ENCODE data around the gene LRRN2.
A peak's percentile ranks its signal among the peaks of the same experiment; 100 is the strongest.

Gene LRRN2

GRCh38 chr1:204592246-204592948, 93.1 kb downstream of the LRRN2 start:
- no peak for DNase-seq

- DNase-seq: peak; percentile 79
Observed at GRCh38 chr1:204591473-204592090, 94.0 kb downstream of the LRRN2 start.

- peak; percentile 35 for DNase-seq
Observed at GRCh38 chr1:204589409-204590038, 96.0 kb downstream of the LRRN2 start.

GRCh38 chr1:204588826-204589225, 96.7 kb downstream of the LRRN2 start:
- DNase-seq: no peak

GRCh38 chr1:204587621-204588020, 97.9 kb downstream of the LRRN2 start:
- DNase-seq: no peak

GRCh38 chr1:204584699-204585372, 100.7 kb downstream of the LRRN2 start:
- no peak for DNase-seq

- DNase-seq: no peak
Observed at GRCh38 chr1:204583909-204584632, 101.5 kb downstream of the LRRN2 start.

- no peak for DNase-seq
Observed at GRCh38 chr1:204581759-204582158, 103.8 kb downstream of the LRRN2 start.

GRCh38 chr1:204580862-204581261, 104.7 kb downstream of the LRRN2 start:
- DNase-seq: no peak

- no peak for DNase-seq
Observed at GRCh38 chr1:204579681-204580080, 105.9 kb downstream of the LRRN2 start.

GRCh38 chr1:204578867-204579664, 106.5 kb downstream of the LRRN2 start:
- no peak for DNase-seq

GRCh38 chr1:204577794-204578478, 107.6 kb downstream of the LRRN2 start:
- DNase-seq: no peak

- no peak for DNase-seq
Observed at GRCh38 chr1:204576422-204576821, 109.1 kb downstream of the LRRN2 start.

- no peak for DNase-seq
Observed at GRCh38 chr1:204575221-204576190, 110.0 kb downstream of the LRRN2 start.

GRCh38 chr1:204574865-204575163, 110.7 kb downstream of the LRRN2 start:
- DNase-seq: no peak

- DNase-seq: no peak
Observed at GRCh38 chr1:204574016-204574864, 111.3 kb downstream of the LRRN2 start.

- DNase-seq: peak; percentile 37
Observed at GRCh38 chr1:204572923-204573922, 112.3 kb downstream of the LRRN2 start.

GRCh38 chr1:204571631-204572030, 113.9 kb downstream of the LRRN2 start:
- DNase-seq: no peak

Measured in EL (cell line).